Measurements from ENCODE around the gene TFPI2.

Gene TFPI2

GRCh38 chr7:93902777-93903423 lies 12.3 kb upstream of the TFPI2 start:
- DNase-seq, result no peak

DNA sequence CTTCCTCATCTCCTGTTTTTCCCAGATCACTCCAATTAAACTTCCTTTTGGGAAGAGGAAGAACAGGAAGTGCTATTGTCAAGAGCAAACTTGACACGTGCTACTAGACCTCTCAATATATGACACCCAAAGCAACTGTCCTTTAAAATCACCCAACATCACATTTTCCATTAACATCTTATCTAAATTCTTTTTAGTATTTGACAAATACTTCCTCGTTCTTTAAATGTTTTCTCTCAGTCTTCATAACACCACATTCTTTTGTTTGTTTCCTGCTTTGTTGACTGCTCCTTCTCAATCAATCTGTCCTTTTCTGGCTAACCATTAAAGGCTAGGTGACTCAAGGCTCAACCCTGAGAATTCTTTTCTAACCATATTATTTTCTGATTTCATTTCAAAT lies 7.1 kb upstream of the TFPI2 start:
- DNase-seq, result no peak

DNA sequence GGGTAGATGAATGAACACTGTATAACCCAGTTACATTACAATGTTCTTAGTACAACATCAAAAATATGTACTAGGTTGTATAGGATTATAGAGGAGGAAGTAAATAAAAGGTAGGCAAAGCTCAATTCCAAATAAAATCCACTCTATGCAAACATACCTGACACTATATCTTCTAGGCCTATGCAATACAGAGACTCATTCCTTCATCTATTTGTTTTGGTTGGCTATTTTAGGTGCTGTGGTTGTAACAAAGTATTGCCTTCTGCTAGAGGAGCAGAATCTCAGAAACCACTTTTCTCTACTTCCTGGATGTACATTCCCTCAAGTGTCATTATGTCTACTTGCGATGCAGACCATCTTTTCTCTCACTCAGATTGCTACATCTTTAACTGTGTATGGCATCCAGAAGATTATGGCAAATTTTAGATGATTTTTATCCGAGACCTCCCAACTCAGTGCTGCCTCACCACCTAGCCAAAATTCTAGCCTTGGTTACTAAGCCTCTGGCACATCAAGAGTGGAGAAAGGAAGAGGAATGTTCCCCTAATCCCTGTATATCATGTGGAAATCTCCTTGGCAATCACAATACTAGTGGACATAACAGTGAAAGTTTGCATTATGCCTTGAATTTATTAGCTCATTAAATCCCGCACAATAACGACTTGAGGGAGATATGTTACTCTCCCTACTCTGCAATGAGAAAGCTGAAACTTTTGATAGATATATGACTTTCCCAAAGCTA lies 5.5 kb upstream of the TFPI2 start:
- no peak for DNase-seq

DNA sequence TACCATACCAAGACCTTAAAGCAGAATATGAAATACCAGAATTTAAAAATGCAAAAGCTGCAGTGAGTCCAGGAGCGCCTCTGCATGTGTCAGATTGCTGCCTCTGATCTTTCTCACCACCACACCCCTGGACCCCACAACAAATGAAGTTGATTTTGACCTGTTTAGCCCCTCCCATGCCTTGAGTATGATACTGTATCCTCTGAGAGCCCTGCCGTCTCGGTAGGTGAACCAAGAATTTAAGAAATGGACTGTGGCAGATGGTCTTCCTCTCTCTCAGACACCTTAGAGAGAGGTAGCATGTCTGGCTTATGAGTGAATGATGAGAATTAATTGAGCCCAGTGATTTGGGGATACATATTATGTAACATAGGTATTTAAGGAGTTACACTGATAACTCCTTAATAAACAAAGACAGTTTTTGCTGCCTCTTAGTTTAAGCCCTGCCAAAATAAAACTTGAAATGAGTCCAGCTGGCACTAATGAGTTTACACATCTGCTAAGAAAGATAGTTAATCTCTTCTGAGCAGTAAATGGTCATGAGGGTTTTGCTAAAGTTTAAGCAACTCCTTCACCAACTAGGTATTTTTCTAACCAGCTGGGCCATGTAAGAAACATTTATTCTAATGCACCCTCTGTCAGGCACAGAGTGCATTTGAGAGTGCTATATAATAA lies 4.5 kb upstream of the TFPI2 start:
- DNase-seq, result no peak

DNA sequence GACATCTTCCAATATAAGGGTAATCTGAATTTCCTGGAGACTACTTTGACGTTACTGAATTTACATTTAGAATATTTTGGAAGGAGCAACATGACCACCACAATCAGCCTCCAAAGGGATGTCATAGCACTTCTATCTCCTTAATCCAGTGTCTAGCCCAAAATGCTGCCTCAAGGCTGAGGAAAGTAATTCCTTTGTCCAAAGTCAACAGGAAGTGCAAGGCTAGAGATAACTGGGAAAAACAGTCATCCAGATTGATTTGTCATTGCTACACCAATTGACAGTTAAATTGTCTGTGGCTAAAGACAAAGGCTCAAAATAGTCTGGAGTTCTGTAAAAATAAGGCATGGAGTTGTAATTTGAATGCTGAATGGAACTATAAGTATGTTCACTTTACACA lies 3.9 kb upstream of the TFPI2 start:
- DNase-seq, result no peak

- DNase-seq, result no peak
These were observed 501 bp downstream of the TFPI2 start for GRCh38 chr7:93890041-93890463.

GRCh38 chr7:93889261-93889660 lies 1.3 kb downstream of the TFPI2 start:
- no peak for DNase-seq

- DNase-seq, result no peak
These were observed 6.0 kb downstream of the TFPI2 start for GRCh38 chr7:93884541-93884940.

- no peak for DNase-seq
These were observed 6.6 kb downstream of the TFPI2 start for GRCh38 chr7:93883917-93884345.

- no peak for DNase-seq
These were observed 7.3 kb downstream of the TFPI2 start for GRCh38 chr7:93883078-93883916.

DNA sequence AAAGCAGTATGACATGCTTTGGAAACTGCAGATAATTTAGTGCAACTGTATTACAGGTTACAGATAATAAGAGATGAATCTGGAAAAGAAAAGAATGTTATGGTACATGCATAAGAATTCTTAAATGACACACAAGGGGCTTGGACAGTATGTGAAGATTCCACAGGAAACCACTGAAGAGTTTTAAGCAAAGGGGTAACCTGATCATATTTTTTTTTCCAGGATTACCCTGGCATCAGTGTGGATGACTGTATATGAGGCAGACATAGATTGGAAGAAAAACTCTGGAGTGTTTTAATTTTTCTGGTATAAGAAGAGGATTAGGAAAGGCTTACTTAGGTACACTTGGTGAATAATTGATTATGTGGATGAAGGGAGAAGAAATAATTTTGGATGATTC lies 8.1 kb downstream of the TFPI2 start:
- DNase-seq, result no peak

DNA sequence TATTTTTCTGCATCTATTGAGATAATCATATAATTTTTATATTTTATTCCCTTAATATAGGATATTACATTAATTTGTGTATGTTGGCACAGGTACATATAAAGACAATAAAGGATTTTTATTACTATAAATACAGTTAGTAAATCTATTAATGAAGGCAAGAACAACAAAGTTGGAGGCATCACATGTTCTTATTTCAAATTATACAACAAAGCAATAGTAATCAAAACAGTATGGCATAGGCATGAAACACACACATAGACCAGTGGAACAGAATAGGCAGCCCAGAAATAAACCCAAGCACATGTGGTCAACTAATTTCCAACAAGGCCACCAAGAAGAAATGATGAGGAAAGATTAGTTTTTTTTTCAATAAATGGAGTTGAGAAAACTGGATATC lies 11.2 kb downstream of the TFPI2 start:
- DNase-seq, result no peak

GRCh38 chr7:93877742-93878141 lies 12.8 kb downstream of the TFPI2 start:
- no peak for DNase-seq

DNA sequence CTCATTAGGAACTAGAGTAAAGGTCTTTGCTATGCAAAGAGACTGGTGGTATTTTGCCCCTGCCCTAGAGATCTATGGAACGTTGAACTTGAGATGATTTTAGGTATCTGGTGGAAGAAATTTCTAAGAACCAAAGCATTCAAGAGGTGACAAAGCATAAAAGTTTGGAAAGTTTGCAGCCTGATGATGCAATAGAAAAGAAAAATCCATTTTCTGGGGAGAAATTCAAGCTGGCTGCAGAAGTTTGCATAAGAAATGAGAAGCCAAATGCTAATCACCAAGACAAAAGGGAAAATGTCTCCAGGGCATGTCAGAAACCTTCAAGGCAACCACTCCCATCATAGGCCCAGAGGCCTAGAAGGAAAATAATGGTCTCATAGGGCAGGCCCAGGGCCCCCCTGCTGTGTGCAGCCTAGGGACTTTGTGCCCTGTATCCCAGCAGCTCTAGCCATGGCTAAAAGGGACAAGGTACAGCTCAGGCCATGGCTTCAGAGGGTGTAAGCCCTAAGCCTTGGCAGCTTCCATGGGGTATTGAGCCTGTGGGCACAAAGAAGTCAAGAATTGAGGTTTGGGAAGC lies 16.5 kb downstream of the TFPI2 start:
- no peak for DNase-seq

- DNase-seq, result no peak
These were observed 23.7 kb downstream of the TFPI2 start for GRCh38 chr7:93866886-93867285.

- DNase-seq, result no peak
These were observed 27.9 kb downstream of the TFPI2 start for GRCh38 chr7:93862651-93863050.

- DNase-seq, result no peak
These were observed 29.1 kb downstream of the TFPI2 start for GRCh38 chr7:93861325-93861949.

- DNase-seq, result no peak
These were observed 30.3 kb downstream of the TFPI2 start for GRCh38 chr7:93860261-93860660.

- DNase-seq, result no peak
These were observed 31.7 kb downstream of the TFPI2 start for GRCh38 chr7:93858857-93859256.

- no peak for DNase-seq
These were observed 34.2 kb downstream of the TFPI2 start for GRCh38 chr7:93856323-93856722.

DNA sequence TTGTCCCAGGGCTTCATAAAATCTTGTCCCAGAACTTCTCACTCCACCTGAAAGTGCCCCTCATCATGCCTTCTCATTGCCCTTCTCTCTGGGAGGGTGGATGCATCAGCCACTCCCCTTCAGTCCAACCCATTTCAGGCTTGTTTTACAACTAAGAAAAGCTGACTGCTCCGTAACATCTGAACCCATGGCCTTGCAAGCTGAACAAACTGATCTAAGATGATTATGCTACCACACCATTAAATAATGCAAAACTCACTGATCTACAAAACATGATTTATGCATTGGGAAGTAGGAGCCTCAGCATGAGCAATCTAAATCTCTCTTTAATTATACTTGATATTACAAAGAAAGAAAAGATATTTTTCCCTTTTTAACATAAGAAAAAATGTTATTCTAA lies 34.8 kb downstream of the TFPI2 start:
- DNase-seq, result no peak

- no peak for DNase-seq
These were observed 36.1 kb downstream of the TFPI2 start for GRCh38 chr7:93854480-93854879.
